Left cardiac atrium (tissue), 4 donors: ENCODE measurements around the gene LRMDA. TPM values are rescaled to one million over a fixed set of nuclear protein-coding genes. Genes with fewer than 3 reads are reported as not detected.

Experiments
- ATAC-seq, 2 donors: fragments of 200-7000 bp; cut with Tn5 transposase; one replicate each; pipeline ENCODE4 v1.9.1; 2020; ENCODE audit warnings: mild to moderate bottlenecking in 2 of 2, moderate library complexity in 2 of 2
- DNase-seq: peaks from one replicate; pipeline ENCODE4 v3.0.0-alpha.2; 2020
- intact Hi-C, 2 donors: fragments of 100-400 bp; cut with DNase I; formaldehyde crosslinking; loops; one replicate each; pipeline versions ENCODE4 v1.14.1 to v1.15.1; 2022 to 2023
- total RNA-seq, 2 donors: library from RNA; stranded (reverse); fragmentation: NEBNext Ultra II Directional; extraction: Animal tissue kit (Norgen Biotek cat#: 25700); gene quantifications; one replicate each; pipeline ENCODE4 v1.2.1, GENCODE V29; 2021
- donor health status: DM: no; HTN: yes; CAD: no.
- donor health status: DM: no; HTN: yes; CAD: no; lungs with severe emphysema.
- donor health status: DM: yes; HTN: yes; CAD: no.
- donor health status: Dilated cardiomyopathy.

LRMDA gene
- total RNA-seq, 2 donors from 2014 or later = 40.6 to 57.8 TPM

DNA sequence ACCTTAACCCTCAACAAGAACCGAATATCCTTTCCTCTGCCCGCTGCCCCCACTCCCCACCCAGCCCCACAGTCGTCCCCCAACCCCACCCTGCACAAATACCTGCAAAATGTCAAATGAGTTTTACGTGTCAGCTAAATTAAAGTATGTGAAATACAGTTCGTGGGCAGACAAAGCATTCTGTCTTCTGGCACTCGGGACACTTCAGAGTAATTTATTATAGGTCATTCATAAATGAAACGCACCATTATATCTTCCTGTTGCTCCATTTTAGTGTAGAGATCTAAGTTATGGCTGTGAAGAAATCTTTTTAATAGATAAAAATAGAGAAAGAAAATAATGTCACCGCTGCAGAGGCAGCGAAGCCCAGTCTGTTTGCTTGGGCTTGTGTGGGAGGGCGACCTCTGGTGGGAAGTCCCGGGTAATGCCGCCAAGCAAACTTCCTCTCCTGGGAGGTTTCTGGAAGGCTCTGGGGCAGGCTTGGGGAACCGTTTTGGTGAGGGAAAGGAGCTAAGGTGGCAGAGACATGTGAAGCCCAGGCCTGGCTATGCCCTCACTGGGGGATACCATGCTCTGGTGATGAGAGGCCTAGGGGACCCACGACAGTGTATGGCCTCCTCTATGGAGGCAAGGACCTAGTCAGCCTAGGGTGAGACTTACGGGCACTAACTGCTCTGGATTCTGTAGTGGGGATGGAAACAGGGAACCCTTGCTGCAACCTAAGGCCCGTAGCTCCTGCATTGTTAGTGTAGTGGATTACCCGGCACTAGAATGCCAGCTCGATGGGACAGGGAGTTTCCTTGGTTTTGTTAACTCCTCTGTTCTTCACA, 604.9 kb downstream of the LRMDA start:
- DNase-seq (peak; percentile 71), ATAC-seq (peak; percentile 87 to 88)
- intact Hi-C loops = loop anchor here (2.0 to 10.0 kb wide), 4 partner anchors 266 to 634 kb away; partner anchors contain the start of gene ZNF503 (in 1 of the 2)

DNA sequence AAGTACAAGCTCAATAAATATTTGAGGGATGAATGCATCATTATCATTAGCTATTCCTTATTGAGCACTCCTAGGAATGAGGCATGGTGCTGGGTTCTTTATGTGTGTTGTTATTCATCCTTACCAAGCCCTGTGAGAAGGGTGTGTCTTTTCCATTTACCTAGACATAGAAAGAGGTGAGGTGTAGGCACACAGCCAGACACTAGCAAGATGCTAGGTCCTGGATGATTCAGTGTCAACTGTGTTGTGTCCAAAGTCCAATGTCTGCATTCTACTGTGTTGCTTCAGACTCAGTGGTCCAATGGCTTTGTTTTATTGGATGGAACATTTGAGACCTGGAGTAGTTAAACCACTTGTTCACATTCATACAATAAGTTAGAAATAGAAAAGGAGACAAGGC, 605.5 kb downstream of the LRMDA start:
- intact Hi-C loops = loop anchor here (2.0 to 10.0 kb wide), 4 partner anchors 266 to 635 kb away; partner anchors contain the start of gene ZNF503 (in 1 of the 2)
- DNase-seq (no peak), ATAC-seq (no peak)

DNA sequence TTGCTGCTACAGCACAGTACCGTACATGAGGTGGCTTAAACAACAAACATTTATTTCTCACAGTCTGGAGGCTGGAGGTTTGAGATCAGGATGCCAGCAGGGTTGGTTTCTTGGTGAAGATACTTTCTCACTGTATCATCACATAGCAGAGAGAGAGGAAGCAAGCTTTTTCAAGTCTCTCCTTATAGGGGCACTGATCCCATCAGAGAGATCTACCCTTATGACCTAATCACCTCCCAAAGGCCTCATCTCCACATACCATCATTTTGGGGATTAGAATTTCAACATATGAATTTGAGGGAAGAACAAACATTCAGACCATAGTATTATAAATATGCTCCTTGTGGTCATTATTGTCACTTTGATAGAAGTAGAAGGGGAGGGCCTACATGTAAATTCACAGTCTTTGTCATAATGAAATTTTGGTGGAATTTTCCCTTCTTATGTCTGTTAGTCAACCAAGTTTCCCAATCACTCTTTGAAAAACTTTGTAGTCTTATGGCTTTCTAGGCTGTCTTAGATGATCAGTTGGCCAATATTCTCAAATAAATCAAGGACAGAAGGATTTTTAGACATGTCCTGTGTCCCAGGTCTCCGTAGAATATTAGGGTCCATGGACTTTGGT, 606.2 kb downstream of the LRMDA start:
- no peak for DNase-seq
- no peak for ATAC-seq
- intact Hi-C loops = loop anchor here (2.0 to 10.0 kb wide), 4 partner anchors 265 to 635 kb away; partner anchors contain the start of gene ZNF503 (in 1 of the 2)

DNA sequence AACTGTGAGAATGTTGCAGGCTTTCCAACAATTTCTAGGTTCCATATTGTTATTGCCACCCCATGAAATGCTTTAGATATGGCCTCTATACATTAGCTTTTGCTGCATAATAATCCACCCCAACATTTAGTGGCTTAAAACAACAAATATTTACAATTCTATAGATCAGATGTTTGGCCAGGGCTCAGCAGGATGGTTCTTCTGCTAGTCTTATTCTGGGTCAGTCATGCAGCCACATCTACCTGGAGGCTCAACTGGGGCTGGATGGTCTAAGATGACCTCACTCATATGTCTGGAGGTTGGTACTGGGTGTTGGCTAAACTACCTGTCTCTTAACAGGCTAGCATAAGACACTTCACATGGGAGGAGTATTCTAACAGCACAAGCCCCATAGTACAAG, 607.3 kb downstream of the LRMDA start:
- ATAC-seq = no peak
- intact Hi-C loops = loop anchor here (5.0 to 10.0 kb wide), 3 partner anchors 266 to 636 kb away; partner anchors contain the start of gene ZNF503 (in 1 of the 2)
- DNase-seq = no peak

DNA sequence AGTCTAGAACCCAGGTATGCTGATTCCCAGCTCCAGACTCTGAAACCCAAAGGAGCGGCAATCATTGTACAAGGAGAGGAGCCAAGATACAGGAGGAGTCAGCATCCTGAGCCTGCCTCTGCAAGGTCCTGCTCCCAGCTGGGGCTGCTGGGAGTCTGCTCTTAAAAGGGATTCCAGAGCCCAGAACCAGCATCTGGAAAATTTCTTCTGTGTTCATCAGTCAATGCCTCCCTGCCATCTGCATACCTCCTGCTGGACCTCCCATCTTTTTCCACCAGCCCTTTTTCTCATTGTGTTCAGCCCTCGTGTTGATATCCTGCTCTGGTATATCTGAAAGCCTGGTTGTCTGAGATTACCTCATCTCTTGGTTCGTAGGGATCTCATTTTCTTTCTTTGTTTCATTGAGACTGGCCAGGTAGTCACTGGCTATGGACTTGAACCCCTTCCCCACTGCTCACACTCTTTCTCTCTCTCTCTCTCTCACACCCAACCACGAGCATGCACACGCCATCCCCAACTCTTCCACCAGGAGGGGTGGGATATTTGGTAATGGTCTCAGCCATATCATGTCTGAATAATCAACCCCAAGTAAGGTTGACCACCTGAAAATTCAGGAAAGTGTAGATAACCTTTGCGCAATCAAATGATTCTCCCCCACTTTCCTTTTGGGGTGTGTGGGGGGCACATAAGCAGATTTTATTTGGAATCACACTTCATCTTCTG, 608.8 kb downstream of the LRMDA start:
- DNase-seq = no peak
- ATAC-seq = no peak
- intact Hi-C loops = no loop called here

DNA sequence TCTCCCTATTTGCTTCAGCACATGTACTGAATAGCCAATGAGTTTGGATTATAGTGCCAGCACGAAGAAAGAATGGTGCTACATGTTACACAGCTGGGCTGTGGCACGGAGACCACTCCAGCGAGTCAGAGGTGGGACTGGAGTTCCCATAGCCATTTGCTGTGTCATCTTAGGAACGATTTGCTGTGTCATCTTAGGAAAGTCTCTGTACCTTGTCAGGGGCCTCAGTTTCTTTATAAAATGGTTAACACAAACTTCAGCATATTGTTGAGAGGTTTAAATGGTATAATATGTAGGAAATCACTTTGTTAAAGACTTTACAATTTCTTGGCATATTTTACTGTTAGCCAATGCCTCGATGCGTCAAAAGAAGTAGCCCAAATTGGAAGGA, 609.4 kb downstream of the LRMDA start:
- intact Hi-C loops = no loop called here
- ATAC-seq = no peak
- DNase-seq = no peak

DNA sequence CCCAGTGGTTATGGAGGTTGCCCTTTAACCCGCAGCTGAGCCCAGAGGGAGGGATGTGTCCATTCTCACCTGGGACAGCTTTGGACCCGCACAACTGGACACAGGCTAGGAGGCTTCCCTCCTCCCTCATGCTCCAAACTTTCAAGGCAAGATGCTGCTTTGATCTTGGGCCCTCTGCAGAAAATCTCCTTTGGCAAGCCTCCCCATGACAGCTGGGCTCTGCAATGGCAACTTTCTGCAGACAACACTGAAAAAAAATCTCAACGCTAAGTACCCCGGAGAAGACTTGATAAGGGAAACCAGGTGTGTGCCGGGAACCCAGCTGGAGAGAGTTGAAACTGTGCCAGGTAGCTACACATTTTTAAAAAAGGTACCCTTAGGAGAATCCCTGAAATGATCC, 610.1 kb downstream of the LRMDA start:
- DNase-seq (no peak), ATAC-seq (no peak)
- intact Hi-C loops = no loop called here

DNA sequence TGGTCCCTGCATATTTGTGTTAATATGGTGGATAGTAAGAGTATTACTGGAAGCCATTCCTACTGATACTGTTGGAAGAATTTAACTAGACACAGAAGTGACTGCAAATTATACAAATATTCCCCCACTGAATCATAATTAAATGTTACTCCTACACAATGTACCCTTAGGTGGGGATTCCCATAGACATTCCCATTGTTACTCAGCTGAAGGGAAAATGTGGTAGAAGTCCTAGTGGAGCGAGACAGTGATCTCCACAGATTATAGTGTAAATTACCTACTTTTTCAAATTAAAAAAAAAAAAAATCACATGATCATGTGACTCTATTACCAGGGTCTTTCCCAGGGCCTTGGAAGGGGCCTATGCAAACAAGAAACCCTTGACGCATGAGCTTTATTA, 611.8 kb downstream of the LRMDA start:
- intact Hi-C loops = no loop called here
- no peak for ATAC-seq
- no peak for DNase-seq

DNA sequence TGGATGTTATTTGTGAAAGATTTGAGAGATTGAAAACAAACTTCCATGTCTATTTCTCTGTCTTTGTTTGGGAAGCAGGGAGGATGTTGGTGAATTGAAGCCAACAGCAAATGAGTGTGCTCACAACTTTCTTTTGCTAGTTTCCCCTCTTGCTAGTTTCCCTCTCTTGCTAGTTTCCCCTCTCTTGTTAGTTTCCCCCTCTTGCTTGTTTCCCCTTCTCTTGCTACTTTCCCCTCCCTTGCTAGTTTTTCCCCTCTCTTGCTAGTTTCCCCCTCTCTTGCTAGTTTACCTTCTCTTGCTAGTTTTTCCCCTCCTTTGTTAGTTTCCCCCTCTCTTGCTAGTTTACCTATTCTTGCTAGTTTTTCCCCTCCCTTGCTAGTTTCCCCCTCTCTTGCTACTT, 613.3 kb downstream of the LRMDA start:
- intact Hi-C loops = no loop called here
- ATAC-seq (no peak), DNase-seq (no peak)

DNA sequence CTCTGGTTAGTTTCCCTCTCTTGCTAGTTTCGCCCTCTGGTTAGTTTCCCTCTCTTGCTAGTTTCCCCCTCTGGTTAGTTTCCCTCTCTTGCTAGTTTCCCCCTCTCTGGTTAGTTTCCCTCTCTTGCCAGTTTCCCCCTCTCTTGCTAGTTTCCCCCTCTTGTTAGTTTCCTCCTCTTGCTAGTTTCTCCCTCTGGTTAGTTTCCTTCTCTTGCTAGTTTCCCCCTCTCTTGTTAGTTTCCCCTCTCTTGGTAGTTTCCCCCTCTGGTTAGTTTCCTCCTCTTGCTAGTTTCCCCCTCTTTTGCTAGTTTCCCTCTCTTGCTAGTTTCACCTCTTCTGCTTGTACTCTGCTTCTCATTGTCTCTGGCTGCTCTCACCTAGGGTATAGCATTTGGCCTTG, 613.8 kb downstream of the LRMDA start:
- no peak for ATAC-seq
- intact Hi-C loops = no loop called here
- DNase-seq = no peak

DNA sequence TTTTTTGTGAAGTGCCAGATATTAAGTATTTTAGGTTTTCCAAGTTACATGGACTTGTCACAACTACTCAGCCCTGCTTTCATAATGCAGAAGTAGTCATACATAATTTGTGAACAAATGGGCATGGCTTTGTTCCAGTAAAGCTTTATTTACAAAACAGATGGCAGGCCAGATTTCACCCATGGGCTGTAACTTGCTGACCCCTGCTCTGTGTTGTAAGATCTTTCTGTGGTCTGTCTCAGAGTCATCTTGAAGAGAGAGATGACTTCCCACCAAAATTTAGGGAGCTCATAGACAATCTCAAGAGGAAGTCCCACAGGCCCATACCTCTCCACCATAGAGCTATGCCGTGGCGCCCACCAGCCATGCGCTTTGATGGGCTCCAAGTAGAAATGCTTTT, 616.1 kb downstream of the LRMDA start:
- ATAC-seq (no peak), DNase-seq (no peak)
- intact Hi-C loops = no loop called here

DNA sequence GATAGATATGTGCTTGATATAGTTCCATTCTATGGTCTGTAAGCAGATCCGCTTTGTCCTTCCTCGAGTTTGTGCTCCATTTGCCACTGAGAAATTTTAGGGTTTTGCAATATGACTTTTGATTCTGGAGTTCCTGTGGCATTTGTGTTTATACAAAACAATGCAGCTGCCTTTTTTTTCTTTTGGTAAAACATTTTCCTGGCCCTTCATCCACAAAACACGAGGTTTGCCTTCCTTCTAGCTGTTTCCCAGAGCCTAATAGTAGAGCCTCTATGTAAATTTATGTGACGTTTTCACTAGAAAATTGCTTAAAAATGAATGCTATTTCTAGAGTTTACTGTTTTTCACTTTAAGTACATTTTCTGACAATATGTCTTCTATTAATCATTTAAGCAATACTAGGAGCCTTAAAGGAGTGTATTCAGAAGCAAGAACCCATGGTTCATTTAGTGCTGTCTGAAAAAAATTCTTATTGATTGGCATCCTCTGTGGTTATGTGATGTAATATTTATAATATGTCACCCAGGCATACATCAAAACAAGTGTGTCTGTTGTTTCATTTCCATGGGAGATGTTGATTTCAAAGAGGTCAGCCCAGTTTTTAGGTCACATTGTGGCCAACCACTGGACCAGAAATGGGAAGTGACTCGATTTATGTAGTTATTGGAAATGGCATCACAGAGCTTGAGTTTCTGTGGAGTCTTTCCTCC, 618.3 kb downstream of the LRMDA start:
- ATAC-seq (peak in 1 of 2 donors; percentile 53), DNase-seq (no peak)
- intact Hi-C loops = no loop called here

DNA sequence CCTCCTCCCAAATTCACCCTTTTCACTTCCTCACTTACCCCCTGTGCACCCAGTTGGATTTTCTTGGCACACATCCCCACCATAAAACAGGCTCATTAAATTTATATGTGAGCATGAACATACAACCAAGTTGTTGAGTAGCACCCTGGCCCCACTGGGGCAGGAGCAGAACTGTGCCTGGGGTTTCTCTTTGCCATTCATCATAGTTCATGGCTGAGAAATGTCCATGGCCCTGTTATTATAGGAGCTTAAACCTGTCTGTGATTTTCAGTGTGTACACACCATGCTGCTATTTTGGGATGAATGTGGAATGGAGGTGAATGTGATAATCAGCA, 618.8 kb downstream of the LRMDA start:
- ATAC-seq = peak in 1 of 2 donors; percentile 23

DNA sequence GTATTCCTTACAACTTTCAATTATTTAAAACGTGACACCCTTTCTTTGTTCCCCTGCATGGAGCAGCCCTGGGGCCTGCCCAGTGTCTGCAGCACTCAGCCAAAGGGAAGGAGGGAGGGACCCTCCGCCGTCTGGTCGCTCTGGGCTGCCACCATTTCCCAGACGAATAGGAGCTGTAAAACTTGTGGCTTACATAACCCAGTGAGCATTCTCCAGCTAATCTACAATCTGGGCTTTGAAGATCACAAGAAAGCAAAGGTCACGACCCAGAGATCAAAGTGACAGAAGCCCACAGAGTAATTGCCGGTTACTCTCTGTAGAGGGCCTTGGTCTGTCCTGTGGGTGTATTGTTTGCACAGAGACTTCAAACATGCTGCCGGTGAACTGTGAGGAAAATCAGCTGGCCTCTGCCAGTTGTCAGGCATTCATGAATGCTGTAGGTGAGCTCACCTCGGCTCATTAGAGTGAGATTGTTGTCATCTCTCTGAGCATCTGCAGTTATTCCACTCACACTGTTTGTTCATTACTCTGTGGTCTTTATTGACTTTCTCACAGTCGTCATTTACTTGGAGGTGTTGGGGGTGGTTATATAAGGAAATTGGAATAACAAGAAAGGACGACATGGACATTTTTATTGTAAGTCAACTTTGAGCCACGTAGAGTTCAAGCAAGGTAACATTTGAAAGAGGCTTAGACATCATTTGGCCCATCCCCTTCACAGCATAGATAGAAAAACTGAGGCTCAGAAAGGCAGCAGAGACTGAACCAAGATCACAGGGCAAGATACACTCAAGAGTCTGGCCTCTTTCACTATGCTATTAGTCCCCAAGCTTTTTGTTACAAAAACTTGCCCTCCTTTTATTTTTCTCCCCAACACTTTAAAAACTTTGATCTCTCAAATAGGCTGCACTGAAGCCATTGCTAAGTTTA, 619.8 kb downstream of the LRMDA start:
- ATAC-seq = no peak
- intact Hi-C loops = no loop called here

More for the DNA sequence above, 618.8 kb downstream of the LRMDA start:
- intact Hi-C loops = no loop called here
- no peak for DNase-seq

DNA sequence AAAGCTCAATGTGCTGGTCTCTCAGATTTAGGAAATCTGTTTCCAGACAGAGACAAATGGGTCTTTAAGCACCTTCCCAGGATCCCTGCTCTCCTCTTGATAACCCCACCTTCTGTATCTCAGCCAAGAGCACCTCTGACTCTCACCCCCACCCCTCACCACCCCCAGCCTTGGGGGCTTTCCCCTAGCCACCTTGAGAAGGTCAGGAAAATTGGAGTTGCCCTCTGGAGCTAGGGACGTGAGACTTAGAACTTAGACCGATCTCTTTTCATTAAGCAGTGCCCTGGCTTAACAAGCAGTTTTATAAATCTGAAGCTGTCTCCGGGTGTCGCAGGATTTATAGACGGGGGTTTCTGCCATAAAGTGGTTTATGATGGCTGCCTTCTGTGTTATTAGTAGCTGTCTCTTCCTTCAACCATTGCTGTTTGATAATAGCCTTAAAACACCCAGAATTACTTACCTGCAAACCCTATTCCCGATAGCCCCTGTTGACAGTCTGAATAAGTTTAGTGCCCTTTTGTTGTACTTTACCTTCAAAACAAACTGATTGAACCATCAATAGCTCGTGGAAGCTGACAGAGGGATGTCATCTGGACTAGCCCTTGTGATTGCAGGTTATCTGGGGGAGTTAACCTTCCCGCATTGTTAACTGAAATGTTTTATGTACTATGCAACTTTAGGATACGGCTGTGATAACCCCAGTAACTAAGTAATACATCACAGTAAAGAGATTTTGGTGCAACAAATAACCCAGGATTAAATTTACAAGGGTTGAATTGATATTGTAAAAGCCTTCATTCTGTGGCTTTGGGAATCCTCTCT, 621.5 kb downstream of the LRMDA start:
- ATAC-seq = no peak
- intact Hi-C loops = no loop called here
- DNase-seq = no peak

More for the DNA sequence above, 619.8 kb downstream of the LRMDA start:
- no peak for DNase-seq

DNA sequence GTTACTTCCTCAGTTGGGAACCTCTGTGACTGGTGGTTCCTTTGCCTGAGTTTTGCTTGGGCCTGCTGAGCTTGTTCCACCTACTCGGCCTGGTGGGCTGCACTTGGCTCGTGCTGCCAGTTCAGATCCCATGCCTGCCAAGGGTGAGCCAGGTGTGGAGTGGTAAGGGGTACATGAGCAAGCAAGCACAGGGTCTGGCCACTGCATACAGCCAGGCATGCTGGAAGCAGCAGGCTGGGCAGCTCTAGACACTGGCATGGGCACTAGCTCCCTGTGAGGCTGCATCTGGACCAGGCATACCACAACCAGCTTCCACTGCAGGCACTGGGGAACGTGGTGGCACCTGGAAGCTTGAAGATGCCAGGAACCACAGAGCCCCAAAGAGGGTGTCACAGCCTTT, 624.0 kb downstream of the LRMDA start:
- DNase-seq (no peak), ATAC-seq (no peak)
- intact Hi-C loops = no loop called here

DNA sequence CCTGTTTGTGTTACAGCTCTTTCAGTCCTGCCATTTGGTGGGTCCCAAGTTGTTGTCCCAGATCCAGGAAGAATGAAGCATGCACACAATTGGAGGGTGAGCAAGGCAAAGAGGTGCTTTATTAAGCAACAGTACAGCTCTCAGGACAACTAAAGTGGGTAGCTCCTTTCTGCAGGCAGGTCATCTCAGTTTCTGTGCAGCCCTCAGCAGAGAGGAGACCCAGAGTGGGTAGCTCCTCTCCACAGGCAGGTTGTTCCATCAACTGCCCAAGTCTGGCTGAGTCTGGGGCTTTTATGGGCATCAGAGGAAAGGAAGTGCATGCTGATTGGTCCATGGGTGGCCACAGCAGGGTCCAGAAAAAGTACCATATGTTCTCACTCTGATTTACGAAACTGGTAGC, 624.5 kb downstream of the LRMDA start:
- no peak for DNase-seq
- intact Hi-C loops = no loop called here

More for the DNA sequence above, 624.5 kb downstream of the LRMDA start:
- no peak for ATAC-seq
